ENCODE results near the gene NRXN3. TPM values are rescaled to one million over a fixed set of nuclear protein-coding genes. Genes with fewer than 3 reads are reported as not detected.

The NRXN3 gene
- total RNA-seq, 4 donors from 2014 or later = 4.1 to 11.9 (median 5.8) TPM

DNA sequence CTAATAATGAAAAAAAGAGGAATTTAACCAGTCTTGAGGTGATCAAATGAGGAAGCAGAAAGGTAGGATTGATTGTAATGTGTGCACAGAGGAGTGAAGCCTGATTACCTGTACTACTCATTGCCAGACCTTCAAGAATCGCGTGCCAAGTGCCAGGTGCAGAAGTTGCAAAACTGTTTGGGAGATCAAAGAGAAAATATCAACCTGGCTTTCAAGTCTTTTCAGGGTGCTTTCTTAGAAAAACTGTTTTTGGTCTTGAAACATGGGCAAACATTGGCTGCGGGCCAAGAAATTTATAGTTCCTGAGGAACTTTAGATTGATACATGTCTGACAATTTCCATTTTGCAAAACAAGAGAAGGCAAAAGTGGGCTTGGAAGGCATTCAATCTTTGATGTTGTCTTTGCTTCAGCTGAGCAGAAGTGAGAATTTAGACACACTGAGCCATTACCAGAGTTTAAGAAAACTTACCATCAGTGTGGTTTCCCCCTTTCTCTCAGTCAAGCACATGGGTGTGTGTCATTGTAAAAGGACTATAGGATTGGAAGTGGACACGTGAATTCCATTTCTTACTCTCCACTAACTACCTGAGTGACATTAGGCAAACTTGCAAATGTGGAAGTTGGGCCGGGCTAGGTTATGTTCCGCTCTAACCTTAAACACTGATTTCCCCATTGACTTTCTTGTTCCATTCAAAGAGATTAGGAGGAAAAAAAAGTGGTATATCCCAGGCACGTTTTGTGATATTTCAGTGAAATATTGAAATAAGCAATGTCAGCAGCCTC, 1555.0 kb downstream of the NRXN3 start:
- no peak overlapping the region for H3K4me3 ChIP-seq
- TF ChIP-seq POLR2AphosphoS5 (IDR thresholded peaks at IDR 0.05) (no peak), POLR2A (IDR thresholded peaks at IDR 0.05) (no peak), EP300 (IDR thresholded peaks at IDR 0.05; ENCODE audit: low read depth) (no peak)
- TF ChIP-seq, protein P1, sequence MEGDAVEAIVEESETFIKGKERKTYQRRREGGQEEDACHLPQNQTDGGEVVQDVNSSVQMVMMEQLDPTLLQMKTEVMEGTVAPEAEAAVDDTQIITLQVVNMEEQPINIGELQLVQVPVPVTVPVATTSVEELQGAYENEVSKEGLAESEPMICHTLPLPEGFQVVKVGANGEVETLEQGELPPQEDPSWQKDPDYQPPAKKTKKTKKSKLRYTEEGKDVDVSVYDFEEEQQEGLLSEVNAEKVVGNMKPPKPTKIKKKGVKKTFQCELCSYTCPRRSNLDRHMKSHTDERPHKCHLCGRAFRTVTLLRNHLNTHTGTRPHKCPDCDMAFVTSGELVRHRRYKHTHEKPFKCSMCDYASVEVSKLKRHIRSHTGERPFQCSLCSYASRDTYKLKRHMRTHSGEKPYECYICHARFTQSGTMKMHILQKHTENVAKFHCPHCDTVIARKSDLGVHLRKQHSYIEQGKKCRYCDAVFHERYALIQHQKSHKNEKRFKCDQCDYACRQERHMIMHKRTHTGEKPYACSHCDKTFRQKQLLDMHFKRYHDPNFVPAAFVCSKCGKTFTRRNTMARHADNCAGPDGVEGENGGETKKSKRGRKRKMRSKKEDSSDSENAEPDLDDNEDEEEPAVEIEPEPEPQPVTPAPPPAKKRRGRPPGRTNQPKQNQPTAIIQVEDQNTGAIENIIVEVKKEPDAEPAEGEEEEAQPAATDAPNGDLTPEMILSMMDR (IDR thresholded peaks at IDR 0.05) = no peak
- intact Hi-C loops (cut with DNase I; ENCODE audit: low total_unique reads) = no loop called here
- whole genome bisulfite sequencing, 2 donors (ENCODE audit: low coverage in 1 of 2) = 46 to 58% methylated on average over 5 to 7 of the region's 7 CpGs
- H3K9me3 ChIP-seq = no peaks in the 10 kb centered on the region
- H3K4me1 ChIP-seq = no peaks in the 10 kb centered on the region
- no peaks in the 10 kb centered on the region for H3K36me3 ChIP-seq
- H3K27ac ChIP-seq = no peak overlapping the region
- DNase-seq = no peak
- in situ Hi-C loops (cut with MboI; ENCODE audit: low pct_ligation_motif_present in 1 of 4, low pct_unique_long_range_greater_than_20kb in 1 of 4, low sequenced_read_pairs in 3 of 4) = no loop called here
- no peaks in the 10 kb centered on the region for H3K27me3 ChIP-seq

DNA sequence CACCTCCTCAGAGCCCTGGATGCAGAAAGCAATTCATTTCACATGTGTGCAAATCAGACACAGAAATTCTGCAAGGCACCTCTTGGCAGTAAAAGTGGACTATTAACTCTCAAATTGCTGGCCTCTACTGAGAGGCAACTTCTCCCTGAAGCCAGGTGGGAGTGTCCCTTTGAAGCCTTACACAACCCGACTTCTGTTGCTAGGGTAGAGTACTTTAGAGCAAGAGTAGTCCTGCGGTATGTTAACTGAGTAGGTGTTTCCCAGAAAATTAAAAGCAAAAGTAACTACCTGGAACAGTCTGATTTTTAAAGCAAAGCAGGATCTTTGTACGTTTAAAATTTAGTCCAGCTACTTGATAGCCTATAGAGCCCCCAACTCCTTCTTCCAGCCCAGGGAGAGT, 1557.7 kb downstream of the NRXN3 start:
- intact Hi-C loops (cut with DNase I; ENCODE audit: low total_unique reads) = loop anchor here (1.0 kb wide), 1 partner anchor 10 kb away; no protein-coding TSS in a partner anchor
- 47 to 50% methylated on average over 2 to 3 of the region's 3 CpGs for WGBS, 2 donors (ENCODE audit: low coverage in 1 of 2)
- no peak overlapping the region for H3K27ac ChIP-seq
- no peak overlapping the region for H3K4me3 ChIP-seq
- no peaks in the 10 kb centered on the region for H3K27me3 ChIP-seq
- DNase-seq = no peak
- H3K9me3 ChIP-seq = no peaks in the 10 kb centered on the region
- no peak for TF ChIP-seq EP300 (IDR thresholded peaks at IDR 0.05; ENCODE audit: low read depth)
- TF ChIP-seq POLR2AphosphoS5 (IDR thresholded peaks at IDR 0.05) = no peak
- TF ChIP-seq, protein P1 (IDR thresholded peaks at IDR 0.05) = no peak
- no peak for TF ChIP-seq POLR2A (IDR thresholded peaks at IDR 0.05)
- in situ Hi-C loops (cut with MboI; ENCODE audit: low pct_ligation_motif_present in 1 of 4, low pct_unique_long_range_greater_than_20kb in 1 of 4, low sequenced_read_pairs in 3 of 4) = no loop called here
- H3K36me3 ChIP-seq = no peaks in the 10 kb centered on the region
- no peaks in the 10 kb centered on the region for H3K4me1 ChIP-seq

DNA sequence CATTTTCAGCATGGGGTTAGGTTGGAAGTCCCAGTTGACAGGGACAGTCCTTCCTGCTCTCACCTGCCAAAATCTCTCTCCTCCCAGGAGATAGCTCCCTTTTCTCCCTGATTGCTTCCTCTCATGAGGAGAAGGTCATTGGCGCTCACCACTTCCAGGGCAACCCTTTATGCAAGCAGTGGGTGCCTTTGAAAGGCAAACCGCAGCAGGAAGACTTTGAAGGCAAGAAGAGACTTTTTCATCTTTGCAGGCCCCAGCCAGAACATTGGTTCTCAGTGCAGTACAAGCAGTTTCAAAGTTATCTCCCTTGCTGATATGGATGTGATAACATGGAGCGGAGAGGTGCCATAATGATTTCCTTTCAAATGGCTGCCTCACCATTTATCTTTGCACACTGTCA, 1558.2 kb downstream of the NRXN3 start:
- H3K4me1 ChIP-seq = no peaks in the 10 kb centered on the region
- H3K4me3 ChIP-seq = no peak overlapping the region
- TF ChIP-seq EP300 (IDR thresholded peaks at IDR 0.05; ENCODE audit: low read depth) = no peak
- TF ChIP-seq POLR2A (IDR thresholded peaks at IDR 0.05) = no peak
- TF ChIP-seq, protein P1 (IDR thresholded peaks at IDR 0.05) = no peak
- TF ChIP-seq POLR2AphosphoS5 (IDR thresholded peaks at IDR 0.05) = no peak
- DNase-seq = no peak
- intact Hi-C loops (cut with DNase I; ENCODE audit: low total_unique reads) = no loop called here
- H3K9me3 ChIP-seq = no peaks in the 10 kb centered on the region
- in situ Hi-C loops (cut with MboI; ENCODE audit: low pct_ligation_motif_present in 1 of 4, low pct_unique_long_range_greater_than_20kb in 1 of 4, low sequenced_read_pairs in 3 of 4) = no loop called here
- 91% methylated on average over 3 of the region's 3 CpGs; no CpG with 5 or more reads in 1 of the 2 donors for WGBS, 2 donors (ENCODE audit: low coverage in 1 of 2)
- H3K36me3 ChIP-seq = no peaks in the 10 kb centered on the region
- no peaks in the 10 kb centered on the region for H3K27me3 ChIP-seq
- H3K27ac ChIP-seq = no peak overlapping the region

DNA sequence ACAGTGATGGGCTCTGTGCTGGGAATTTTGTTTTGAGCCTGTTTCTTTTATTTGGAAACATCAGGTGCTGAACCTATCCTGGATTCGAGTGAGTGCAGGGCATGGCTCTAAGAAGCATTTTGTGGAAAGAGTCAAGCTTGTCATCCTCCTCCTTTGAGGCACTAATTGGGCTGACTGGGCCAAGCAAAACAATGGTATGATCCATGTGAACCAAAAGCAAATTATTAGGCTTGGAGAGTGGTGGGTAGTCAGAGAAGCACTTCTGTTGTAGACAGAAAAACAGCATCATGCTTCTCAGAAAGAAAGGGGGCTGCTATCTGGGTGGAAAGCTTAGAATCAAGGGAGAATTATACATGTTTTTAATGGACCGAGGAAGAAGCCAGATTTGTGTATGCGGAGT, 1559.6 kb downstream of the NRXN3 start:
- Histone ChIP-seq H3K36me3 (no peaks in the 10 kb centered on the region), H3K27ac (no peak overlapping the region), H3K4me3 (no peak overlapping the region), H3K4me1 (no peaks in the 10 kb centered on the region), H3K9me3 (no peaks in the 10 kb centered on the region), H3K27me3 (no peaks in the 10 kb centered on the region)
- DNase-seq = no peak
- in situ Hi-C loops (cut with MboI; ENCODE audit: low pct_ligation_motif_present in 1 of 4, low pct_unique_long_range_greater_than_20kb in 1 of 4, low sequenced_read_pairs in 3 of 4) (no loop called here), intact Hi-C loops (cut with DNase I; ENCODE audit: low total_unique reads) (no loop called here)
- WGBS, 2 donors (ENCODE audit: low coverage in 1 of 2) = 88% methylated on average over 3 of the region's 3 CpGs; no CpG with 5 or more reads in 1 of the 2 donors
- TF ChIP-seq, protein P1 (IDR thresholded peaks at IDR 0.05) = no peak
- TF ChIP-seq POLR2A (IDR thresholded peaks at IDR 0.05) = no peak
- TF ChIP-seq EP300 (IDR thresholded peaks at IDR 0.05; ENCODE audit: low read depth) = no peak
- TF ChIP-seq POLR2AphosphoS5 (IDR thresholded peaks at IDR 0.05) = no peak
